ENCODE data around the gene CCDC136.

GRCh38 chr7:128847721-128848211 is 56.0 kb downstream of the CCDC136 start:
- TF ChIP-seq, protein P1, sequence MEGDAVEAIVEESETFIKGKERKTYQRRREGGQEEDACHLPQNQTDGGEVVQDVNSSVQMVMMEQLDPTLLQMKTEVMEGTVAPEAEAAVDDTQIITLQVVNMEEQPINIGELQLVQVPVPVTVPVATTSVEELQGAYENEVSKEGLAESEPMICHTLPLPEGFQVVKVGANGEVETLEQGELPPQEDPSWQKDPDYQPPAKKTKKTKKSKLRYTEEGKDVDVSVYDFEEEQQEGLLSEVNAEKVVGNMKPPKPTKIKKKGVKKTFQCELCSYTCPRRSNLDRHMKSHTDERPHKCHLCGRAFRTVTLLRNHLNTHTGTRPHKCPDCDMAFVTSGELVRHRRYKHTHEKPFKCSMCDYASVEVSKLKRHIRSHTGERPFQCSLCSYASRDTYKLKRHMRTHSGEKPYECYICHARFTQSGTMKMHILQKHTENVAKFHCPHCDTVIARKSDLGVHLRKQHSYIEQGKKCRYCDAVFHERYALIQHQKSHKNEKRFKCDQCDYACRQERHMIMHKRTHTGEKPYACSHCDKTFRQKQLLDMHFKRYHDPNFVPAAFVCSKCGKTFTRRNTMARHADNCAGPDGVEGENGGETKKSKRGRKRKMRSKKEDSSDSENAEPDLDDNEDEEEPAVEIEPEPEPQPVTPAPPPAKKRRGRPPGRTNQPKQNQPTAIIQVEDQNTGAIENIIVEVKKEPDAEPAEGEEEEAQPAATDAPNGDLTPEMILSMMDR (IDR thresholded peaks at IDR 0.05): no peak
- TF ChIP-seq SIN3A (IDR thresholded peaks at IDR 0.05; ENCODE audit: borderline replicate concordance, insufficient read depth, low read depth, low read length): no peak

Data from Panc1 (cell line).